HCT116 (cell line): ENCODE measurements around the gene TEPSIN. TPM values are rescaled to one million over a fixed set of nuclear protein-coding genes. Genes with fewer than 3 reads are reported as not detected.

Experiments
- ATAC-seq: fragments of 200-7000 bp; cut with Tn5 transposase; 2 replicates; pipeline ENCODE4 v1.9.1; 2020; ENCODE audit warnings: mild to moderate bottlenecking, moderate library complexity
- BruUV-seq: library from RNA; stranded (reverse); fragments of 400-500 nt; replicated peaks from 2 replicates; lab custom pipeline; 2021; lab: Mats Ljungman, UMichigan
- CTCF ChIA-PET: fragments of 300-600 bp; sonication (Branson Sonifier 250); formaldehyde crosslinking; loops from one replicate; lab custom pipeline; 2021; ENCODE audit warnings: antibody characterized with exemption; lab: Charles Lee
- POLR2A ChIA-PET: fragments of 300-600, 350-600 bp; sonication (Branson Sonifier 250); formaldehyde crosslinking; loops from one replicate; lab custom pipeline; 2021; ENCODE audit warnings: antibody characterized with exemption; lab: Charles Lee
- RAD21 ChIA-PET, 2 experiments: fragments of 300-600 bp; sonication (Branson Sonifier 250); formaldehyde crosslinking; loops; one replicate each; lab custom pipeline; 2023; ENCODE audit warnings: low total read pairs in 2 of 2; ENCODE audit not compliant: uncharacterized antibody in 2 of 2, unreplicated experiment in 2 of 2, low non-redundant PET in 1 of 2; lab: Charles Lee
- DNase-seq: peaks from one replicate; pipeline ENCODE4 v3.0.0-alpha.2; 2010; ENCODE audit warnings: low read depth, low spot score
- H2AFZ ChIP-seq: fragments of 200-600 bp; shearing (Covaris generic), sonication (generic); 2 replicates; pipeline ENCODE4 v1.6.1; 2017; ENCODE audit warnings: low read depth, mixed run types, mixed read lengths, antibody characterized with exemption, low read length; ENCODE audit not compliant: poor library complexity, severe bottlenecking
- H3K27ac ChIP-seq: 2 replicates; pipeline ENCODE4 v1.5.1; 2012; ENCODE audit warnings: low read depth, low read length
- H3K27me3 ChIP-seq: fragments of 200-600 bp; sonication (generic); 2 replicates; pipeline ENCODE4 v1.6.1; 2016; ENCODE audit warnings: mixed run types, low read length, mixed read lengths; ENCODE audit not compliant: insufficient read depth
- H3K36me3 ChIP-seq, 2 experiments: fragments of 200-500 bp in 1 of 2; fragments of 200-600 bp in 1 of 2; sonication (Bioruptor generic) in 1 of 2; sonication (generic) in 1 of 2; 2 replicates each; pipeline versions ENCODE4 v1.5.1 to v1.6.1; 2014 to 2016; ENCODE audit warnings: low read length in 2 of 2, inconsistent platforms in 1 of 2, mixed read lengths in 1 of 2, mixed run types in 1 of 2; ENCODE audit not compliant: insufficient read depth in 2 of 2, control insufficient read depth in 1 of 2
- H3K4me1 ChIP-seq, 2 experiments: fragments of 200-600 bp in 1 of 2; sonication (generic) in 1 of 2; 2 replicates each; pipeline versions ENCODE4 v1.5.1 to v1.6.1; 2012 to 2017; ENCODE audit warnings: low read length in 2 of 2, inconsistent platforms in 1 of 2, mild to moderate bottlenecking in 1 of 2, mixed read lengths in 1 of 2, mixed run types in 1 of 2, moderate library complexity in 1 of 2; ENCODE audit not compliant: insufficient read depth in 2 of 2, control insufficient read depth in 1 of 2
- H3K4me2 ChIP-seq: fragments of 200-600 bp; sonication (generic); 2 replicates; pipeline ENCODE4 v1.6.1; 2017; ENCODE audit warnings: mixed run types, low read length, mixed read lengths
- H3K4me3 ChIP-seq, 2 experiments: fragments of 200-600 bp in 1 of 2; sonication (generic) in 1 of 2; replicated peaks in 1 of 2; 2 replicates each; pipeline ENCODE4 v1.5.1; 2011 to 2016; ENCODE audit warnings: low read length in 2 of 2, control low read depth in 1 of 2, low read depth in 1 of 2, mild to moderate bottlenecking in 1 of 2, mixed read lengths in 1 of 2, mixed run types in 1 of 2
- H3K79me2 ChIP-seq: fragments of 200-600 bp; sonication (generic); 2 replicates; pipeline ENCODE4 v1.6.1; 2017; ENCODE audit warnings: mild to moderate bottlenecking, mixed run types, low read length, moderate library complexity, mixed read lengths; ENCODE audit not compliant: insufficient read depth
- H3K9ac ChIP-seq: fragments of 200-600 bp; sonication (generic); 2 replicates; pipeline ENCODE4 v1.6.1; 2016; ENCODE audit warnings: low read length, mixed read lengths
- H3K9me2 ChIP-seq: fragments of 200-600 bp; sonication (generic), shearing (Covaris generic); 2 replicates; pipeline ENCODE4 v1.6.1; 2017; ENCODE audit warnings: mixed run types, mild to moderate bottlenecking, moderate library complexity; ENCODE audit not compliant: insufficient read depth
- H3K9me3 ChIP-seq, 2 experiments: fragments of 200-500 bp in 1 of 2; fragments of 200-600 bp in 1 of 2; sonication (Bioruptor generic) in 1 of 2; sonication (generic) in 1 of 2; 2 replicates each; pipeline ENCODE4 v1.6.1; 2014 to 2017; ENCODE audit warnings: low read length in 2 of 2, mixed read lengths in 2 of 2, inconsistent platforms in 1 of 2, low read depth in 1 of 2, mild to moderate bottlenecking in 1 of 2, mixed run types in 1 of 2, moderate library complexity in 1 of 2; ENCODE audit not compliant: control insufficient read depth in 1 of 2, insufficient read depth in 1 of 2
- H4K20me1 ChIP-seq: fragments of 200-600 bp; sonication (generic), shearing (Covaris generic); 2 replicates; pipeline ENCODE4 v1.6.1; 2017; ENCODE audit warnings: mixed run types, mild to moderate bottlenecking, moderate library complexity; ENCODE audit not compliant: insufficient read depth
- ATF3 ChIP-seq: IDR thresholded peaks from 2 replicates; pipeline ENCODE4 v1.6.1; 2012
- EGR1 ChIP-seq: IDR thresholded peaks from 2 replicates; pipeline ENCODE4 v1.6.1; 2012; ENCODE audit warnings: low read depth
- EZH2 ChIP-seq: fragments of 200-600 bp; sonication (generic); IDR thresholded peaks from 2 replicates; pipeline ENCODE4 v1.6.1; 2017; ENCODE audit warnings: antibody characterized with exemption, mixed run types
- EZH2phosphoT487 ChIP-seq: fragments of 200-600 bp; IDR thresholded peaks from 2 replicates; pipeline ENCODE4 v1.6.1; 2018; ENCODE audit warnings: antibody characterized with exemption, borderline replicate concordance
- FOSL1 ChIP-seq: IDR thresholded peaks from 2 replicates; pipeline ENCODE4 v1.6.1; 2012; ENCODE audit warnings: low read depth
- JUND ChIP-seq: IDR thresholded peaks from 2 replicates; pipeline ENCODE4 v1.6.1; 2012
- REST ChIP-seq: IDR thresholded peaks from 2 replicates; pipeline ENCODE4 v1.6.1; 2012; ENCODE audit warnings: low read depth
- SIN3A ChIP-seq: IDR thresholded peaks from 2 replicates; pipeline ENCODE4 v1.6.1; 2012; ENCODE audit warnings: low read depth
- SRF ChIP-seq: IDR thresholded peaks from 2 replicates; pipeline ENCODE4 v1.6.1; 2012; ENCODE audit warnings: low read depth
- YY1 ChIP-seq: IDR thresholded peaks from 2 replicates; pipeline ENCODE4 v1.6.1; 2011; ENCODE audit warnings: low read length, low read depth, moderate library complexity, mild to moderate bottlenecking; ENCODE audit not compliant: insufficient replicate concordance; ENCODE audit errors: extremely low read depth
- intact Hi-C: fragments of 100-400 bp; cut with micrococcal nuclease; formaldehyde crosslinking; loops from 2 replicates; pipeline ENCODE4 v1.10.0; 2022
- total RNA-seq: library from RNA; stranded (reverse); gene quantifications from one replicate; pipeline ENCODE4 v1.2.1, GENCODE V29; 2021; ENCODE audit not compliant: unreplicated experiment

The TEPSIN gene
- total RNA-seq, 1 experiment from 2014 or later: 50.6 TPM

GRCh38 chr17:81231766-81232581 is 6.9 kb downstream of the TEPSIN start:
- no peak overlapping the region for H3K9ac ChIP-seq
- CTCF ChIA-PET: interaction anchor here (1.1 kb wide), 1 partner anchor 9 kb away, joined by 4 read pairs; the partner anchor contains the start of gene CEP131

More at GRCh38 chr17:81231766-81232581, 6.9 kb downstream of the TEPSIN start:
- H3K9me3 ChIP-seq: no peaks in the 10 kb centered on the region
- no peaks in the 10 kb centered on the region for H4K20me1 ChIP-seq
- peaks cover 5 to 7% of the 10 kb centered on the region in 2 experiments; a peak in 1 of 4 replicates for H3K36me3 ChIP-seq
- H3K4me1 ChIP-seq: no peaks in the 10 kb centered on the region
- H3K27me3 ChIP-seq: no peaks in the 10 kb centered on the region
- H3K4me2 ChIP-seq: no peak overlapping the region
- TF ChIP-seq SRF: no peak
- TF ChIP-seq ATF3: no peak
- TF ChIP-seq EGR1: no peak
- TF ChIP-seq YY1: no peak
- TF ChIP-seq EZH2phosphoT487: no peak
- TF ChIP-seq REST: no peak
- TF ChIP-seq JUND: no peak
- no peak for TF ChIP-seq FOSL1
- no peak for TF ChIP-seq SIN3A
- TF ChIP-seq EZH2: no peak
- no TSS peak for BruUV-seq
- H3K9me2 ChIP-seq: no peaks in the 10 kb centered on the region
- RAD21 ChIA-PET: no interaction called here
- H3K27ac ChIP-seq: no peak overlapping the region
- intact Hi-C loops: no loop called here
- H2AFZ ChIP-seq: no peak overlapping the region
- DNase-seq: no peak
- no peak for ATAC-seq
- H3K79me2 ChIP-seq: no peaks in the 10 kb centered on the region; the same call in 1 of the 2 replicates
- POLR2A ChIA-PET: no interaction called here
- no peak overlapping the region for H3K4me3 ChIP-seq
